Measurements from ENCODE around the gene GJC2.

DNA sequence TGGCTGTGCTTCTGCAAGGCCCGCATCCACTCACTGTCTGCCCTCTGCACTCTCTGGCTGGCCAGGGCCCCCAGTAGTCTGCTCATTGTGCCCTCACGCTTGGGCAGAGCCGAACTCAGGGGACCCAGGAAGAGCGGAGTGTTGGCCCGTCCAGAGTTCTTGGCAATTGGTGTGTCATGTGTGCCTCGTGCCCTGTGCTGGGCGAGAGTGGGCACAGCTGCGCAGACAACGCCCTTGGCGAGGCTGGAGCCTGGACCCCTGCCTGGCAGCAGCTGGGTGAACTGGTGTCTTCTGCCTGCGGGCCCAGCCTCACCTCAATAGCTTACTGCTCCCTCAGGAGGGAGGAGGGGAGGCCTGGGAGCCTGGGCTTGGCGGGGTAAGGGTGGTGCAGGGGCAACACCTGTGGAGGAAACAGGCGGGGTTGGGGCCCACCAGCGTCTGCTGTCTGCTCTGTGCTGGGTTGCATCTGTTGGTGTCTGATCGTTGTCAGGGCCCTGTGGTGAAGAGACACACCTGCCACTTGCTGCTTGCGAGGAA, 7.5 kb upstream of the GJC2 start:
- TF ChIP-seq, protein P1, sequence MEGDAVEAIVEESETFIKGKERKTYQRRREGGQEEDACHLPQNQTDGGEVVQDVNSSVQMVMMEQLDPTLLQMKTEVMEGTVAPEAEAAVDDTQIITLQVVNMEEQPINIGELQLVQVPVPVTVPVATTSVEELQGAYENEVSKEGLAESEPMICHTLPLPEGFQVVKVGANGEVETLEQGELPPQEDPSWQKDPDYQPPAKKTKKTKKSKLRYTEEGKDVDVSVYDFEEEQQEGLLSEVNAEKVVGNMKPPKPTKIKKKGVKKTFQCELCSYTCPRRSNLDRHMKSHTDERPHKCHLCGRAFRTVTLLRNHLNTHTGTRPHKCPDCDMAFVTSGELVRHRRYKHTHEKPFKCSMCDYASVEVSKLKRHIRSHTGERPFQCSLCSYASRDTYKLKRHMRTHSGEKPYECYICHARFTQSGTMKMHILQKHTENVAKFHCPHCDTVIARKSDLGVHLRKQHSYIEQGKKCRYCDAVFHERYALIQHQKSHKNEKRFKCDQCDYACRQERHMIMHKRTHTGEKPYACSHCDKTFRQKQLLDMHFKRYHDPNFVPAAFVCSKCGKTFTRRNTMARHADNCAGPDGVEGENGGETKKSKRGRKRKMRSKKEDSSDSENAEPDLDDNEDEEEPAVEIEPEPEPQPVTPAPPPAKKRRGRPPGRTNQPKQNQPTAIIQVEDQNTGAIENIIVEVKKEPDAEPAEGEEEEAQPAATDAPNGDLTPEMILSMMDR (IDR thresholded peaks at IDR 0.05 in 2 of 3, conservative IDR thresholded peaks at IDR 0.05 in 1 of 3; ENCODE audit: borderline replicate concordance in 1 of 3, insufficient read depth in 1 of 3, low read depth in 2 of 3, low read length in 2 of 3), result no peak
- TF ChIP-seq SIN3A (IDR thresholded peaks at IDR 0.05; ENCODE audit: low read depth) (no peak), POLR2AphosphoS5 (IDR thresholded peaks at IDR 0.05; ENCODE audit: low read depth, low read length) (no peak), POLR2A (IDR thresholded peaks at IDR 0.05; ENCODE audit: borderline replicate concordance, extremely low read depth, insufficient read depth, insufficient read length) (no peak), ZNF274 (IDR thresholded peaks at IDR 0.05; ENCODE audit: low read depth, low read length) (no peak), JUND (IDR thresholded peaks at IDR 0.05) (no peak), ELF1 (IDR thresholded peaks at IDR 0.05; ENCODE audit: borderline replicate concordance, low read depth) (no peak), EZH2 (IDR thresholded peaks at IDR 0.05) (no peak), RAD21 (IDR thresholded peaks at IDR 0.05; ENCODE audit: low read depth) (no peak), ZFX (IDR thresholded peaks at IDR 0.05) (no peak)
- TF ChIP-seq, protein P2, sequence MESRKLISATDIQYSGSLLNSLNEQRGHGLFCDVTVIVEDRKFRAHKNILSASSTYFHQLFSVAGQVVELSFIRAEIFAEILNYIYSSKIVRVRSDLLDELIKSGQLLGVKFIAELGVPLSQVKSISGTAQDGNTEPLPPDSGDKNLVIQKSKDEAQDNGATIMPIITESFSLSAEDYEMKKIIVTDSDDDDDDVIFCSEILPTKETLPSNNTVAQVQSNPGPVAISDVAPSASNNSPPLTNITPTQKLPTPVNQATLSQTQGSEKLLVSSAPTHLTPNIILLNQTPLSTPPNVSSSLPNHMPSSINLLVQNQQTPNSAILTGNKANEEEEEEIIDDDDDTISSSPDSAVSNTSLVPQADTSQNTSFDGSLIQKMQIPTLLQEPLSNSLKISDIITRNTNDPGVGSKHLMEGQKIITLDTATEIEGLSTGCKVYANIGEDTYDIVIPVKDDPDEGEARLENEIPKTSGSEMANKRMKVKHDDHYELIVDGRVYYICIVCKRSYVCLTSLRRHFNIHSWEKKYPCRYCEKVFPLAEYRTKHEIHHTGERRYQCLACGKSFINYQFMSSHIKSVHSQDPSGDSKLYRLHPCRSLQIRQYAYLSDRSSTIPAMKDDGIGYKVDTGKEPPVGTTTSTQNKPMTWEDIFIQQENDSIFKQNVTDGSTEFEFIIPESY (IDR thresholded peaks at IDR 0.05; ENCODE audit: extremely low read depth, insufficient replicate concordance, low read length), result no peak

All from HCT116 (cell line).